Neural cell (in vitro differentiated cells): ENCODE results near the gene N4BP2L1. TPM values are rescaled to one million over a fixed set of nuclear protein-coding genes. Genes with fewer than 3 reads are reported as not detected.

Experiments
- H2AFZ ChIP-seq: fragments of 200-600, 300-800 bp; sonication (generic), shearing (Covaris generic); 2 replicates; pipeline ENCODE4 v1.6.0; 2014; ENCODE audit warnings: low read depth, mild to moderate bottlenecking, antibody characterized with exemption, low read length, moderate library complexity
- H3F3A ChIP-seq: fragments of 200-600 bp; shearing (Covaris generic); 2 replicates; pipeline ENCODE4 v1.6.1; 2016; ENCODE audit warnings: mild to moderate bottlenecking, moderate library complexity, mixed read lengths, antibody characterized with exemption, low read length; ENCODE audit not compliant: insufficient read depth, poor library complexity, severe bottlenecking
- H3K27ac ChIP-seq: fragments of 200-600, 300-800 bp; sonication (generic), shearing (Covaris generic); 2 replicates; pipeline ENCODE4 v1.5.1; 2014; ENCODE audit warnings: mild to moderate bottlenecking, low read length, moderate library complexity
- H3K27me3 ChIP-seq: fragments of 300-800, 200-600 bp; sonication (generic), shearing (Covaris generic); 2 replicates; pipeline ENCODE4 v1.6.0; 2014; ENCODE audit warnings: mild to moderate bottlenecking, low read depth, low read length, moderate library complexity; ENCODE audit not compliant: insufficient read depth
- H3K36me3 ChIP-seq: fragments of 300-800, 200-600 bp; sonication (generic), shearing (Covaris generic); 2 replicates; pipeline ENCODE4 v1.5.1; 2014; ENCODE audit warnings: mild to moderate bottlenecking, antibody characterized with exemption, low read length, moderate library complexity; ENCODE audit not compliant: insufficient read depth
- H3K4me2 ChIP-seq: fragments of 300-800, 200-600 bp; sonication (generic), shearing (Covaris generic); 2 replicates; pipeline ENCODE4 v1.6.0; 2014; ENCODE audit warnings: mild to moderate bottlenecking, low read length
- H3K4me3 ChIP-seq: fragments of 300-800, 200-600 bp; sonication (generic), shearing (Covaris generic); 2 replicates; pipeline ENCODE4 v1.5.1; 2014; ENCODE audit warnings: mild to moderate bottlenecking, low read length, moderate library complexity
- H3K79me2 ChIP-seq: fragments of 200-600 bp; shearing (Covaris generic); replicated peaks from 2 replicates; pipeline ENCODE4 v1.6.0; 2014; ENCODE audit warnings: mild to moderate bottlenecking, low read length, moderate library complexity; ENCODE audit not compliant: insufficient read depth
- H3K9ac ChIP-seq: fragments of 300-800, 200-600 bp; sonication (generic), shearing (Covaris generic); 2 replicates; pipeline ENCODE4 v1.6.1; 2016; ENCODE audit warnings: mild to moderate bottlenecking, low read length, mixed read lengths
- H3K9me2 ChIP-seq: fragments of 200-600 bp; shearing (Covaris generic); 2 replicates; pipeline ENCODE4 v1.6.1; 2016; ENCODE audit warnings: mild to moderate bottlenecking, low read length, mixed read lengths; ENCODE audit not compliant: insufficient read depth
- H3K9me3 ChIP-seq: fragments of 200-600, 300-800 bp; sonication (generic), shearing (Covaris generic); 2 replicates; pipeline ENCODE4 v1.6.1; 2016; ENCODE audit warnings: mild to moderate bottlenecking, mixed run types, low read length, moderate library complexity, mixed read lengths
- H4K20me1 ChIP-seq: fragments of 200-600 bp; shearing (Covaris generic); 2 replicates; pipeline ENCODE4 v1.6.1; 2016; ENCODE audit warnings: mild to moderate bottlenecking, mixed run types; ENCODE audit not compliant: insufficient read depth
- EP300 ChIP-seq: fragments of 450-650 bp; conservative IDR thresholded peaks from 2 replicates; pipeline ENCODE4 v1.6.1; 2014; ENCODE audit warnings: antibody characterized with exemption, mild to moderate bottlenecking, moderate library complexity; ENCODE audit not compliant: poor library complexity, severe bottlenecking
- EZH2 ChIP-seq: fragments of 200-600, 300-800 bp; shearing (Covaris generic), sonication (generic); IDR thresholded peaks from 2 replicates; pipeline ENCODE4 v1.6.1; 2014; ENCODE audit warnings: antibody characterized with exemption, low read length, borderline replicate concordance, mild to moderate bottlenecking; ENCODE audit not compliant: insufficient read depth, poor library complexity, severe bottlenecking
- MXI1 ChIP-seq: fragments of 450-650 bp; conservative IDR thresholded peaks from 2 replicates; pipeline ENCODE4 v1.6.1; 2014; ENCODE audit warnings: antibody characterized with exemption, mild to moderate bottlenecking; ENCODE audit not compliant: poor library complexity, severe bottlenecking
- POLR2AphosphoS5 ChIP-seq: IDR thresholded peaks from 2 replicates; pipeline ENCODE4 v1.6.1; 2012
- RAD21 ChIP-seq: fragments of 450-650 bp; conservative IDR thresholded peaks from 2 replicates; pipeline ENCODE4 v1.6.1; 2014; ENCODE audit warnings: antibody characterized with exemption, mild to moderate bottlenecking, moderate library complexity
- SMC3 ChIP-seq: fragments of 450-650 bp; conservative IDR thresholded peaks from 2 replicates; pipeline ENCODE4 v1.6.1; 2014; ENCODE audit warnings: antibody characterized with exemption, mild to moderate bottlenecking, moderate library complexity; ENCODE audit not compliant: poor library complexity
- TAF1 ChIP-seq: IDR thresholded peaks from 2 replicates; pipeline ENCODE4 v1.6.1; 2012; ENCODE audit warnings: low read depth
- polyA plus RNA-seq: library from polyadenylated mRNA; depleted of rRNA; stranded (reverse); fragments of >200 nt; gene quantifications from 2 replicates; pipeline ENCODE4 v1.2.3, GENCODE V29; 2014
- TF ChIP-seq, protein P1 (sequence below): IDR thresholded peaks from 2 replicates; pipeline ENCODE4 v1.6.1; 2012; ENCODE audit warnings: borderline replicate concordance
- TF ChIP-seq, protein P2 (sequence below): fragments of 450-650 bp; IDR thresholded peaks from 2 replicates; pipeline ENCODE4 v1.5.1; 2014; ENCODE audit warnings: antibody characterized with exemption, mild to moderate bottlenecking, moderate library complexity; ENCODE audit not compliant: poor library complexity, severe bottlenecking

The N4BP2L1 gene
- polyA plus RNA-seq, 1 donor from 2014 or later, result 6.1 TPM

DNA sequence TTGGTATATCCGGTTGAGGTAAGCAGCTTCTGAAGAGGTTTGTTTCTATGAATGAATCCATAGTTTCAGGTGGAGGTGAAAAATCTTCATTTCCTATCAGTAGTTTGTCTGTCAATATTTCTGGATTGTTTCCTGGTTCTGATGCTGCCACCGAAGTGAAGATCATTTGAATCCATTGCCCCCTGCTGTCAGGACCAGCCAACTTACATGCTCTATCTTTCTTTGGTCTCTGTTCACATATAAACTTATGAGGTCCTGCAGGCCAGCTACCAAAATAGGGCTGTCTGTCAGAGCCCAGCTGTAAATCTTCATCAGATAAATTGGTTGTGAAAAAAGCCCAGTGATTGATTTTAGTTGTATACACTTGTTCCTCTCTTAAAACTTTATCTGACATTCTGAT lies 15.2 kb upstream of the N4BP2L1 start (continued):
- TF ChIP-seq, protein P1, sequence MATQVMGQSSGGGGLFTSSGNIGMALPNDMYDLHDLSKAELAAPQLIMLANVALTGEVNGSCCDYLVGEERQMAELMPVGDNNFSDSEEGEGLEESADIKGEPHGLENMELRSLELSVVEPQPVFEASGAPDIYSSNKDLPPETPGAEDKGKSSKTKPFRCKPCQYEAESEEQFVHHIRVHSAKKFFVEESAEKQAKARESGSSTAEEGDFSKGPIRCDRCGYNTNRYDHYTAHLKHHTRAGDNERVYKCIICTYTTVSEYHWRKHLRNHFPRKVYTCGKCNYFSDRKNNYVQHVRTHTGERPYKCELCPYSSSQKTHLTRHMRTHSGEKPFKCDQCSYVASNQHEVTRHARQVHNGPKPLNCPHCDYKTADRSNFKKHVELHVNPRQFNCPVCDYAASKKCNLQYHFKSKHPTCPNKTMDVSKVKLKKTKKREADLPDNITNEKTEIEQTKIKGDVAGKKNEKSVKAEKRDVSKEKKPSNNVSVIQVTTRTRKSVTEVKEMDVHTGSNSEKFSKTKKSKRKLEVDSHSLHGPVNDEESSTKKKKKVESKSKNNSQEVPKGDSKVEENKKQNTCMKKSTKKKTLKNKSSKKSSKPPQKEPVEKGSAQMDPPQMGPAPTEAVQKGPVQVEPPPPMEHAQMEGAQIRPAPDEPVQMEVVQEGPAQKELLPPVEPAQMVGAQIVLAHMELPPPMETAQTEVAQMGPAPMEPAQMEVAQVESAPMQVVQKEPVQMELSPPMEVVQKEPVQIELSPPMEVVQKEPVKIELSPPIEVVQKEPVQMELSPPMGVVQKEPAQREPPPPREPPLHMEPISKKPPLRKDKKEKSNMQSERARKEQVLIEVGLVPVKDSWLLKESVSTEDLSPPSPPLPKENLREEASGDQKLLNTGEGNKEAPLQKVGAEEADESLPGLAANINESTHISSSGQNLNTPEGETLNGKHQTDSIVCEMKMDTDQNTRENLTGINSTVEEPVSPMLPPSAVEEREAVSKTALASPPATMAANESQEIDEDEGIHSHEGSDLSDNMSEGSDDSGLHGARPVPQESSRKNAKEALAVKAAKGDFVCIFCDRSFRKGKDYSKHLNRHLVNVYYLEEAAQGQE, result no peak
- no peak for TF ChIP-seq RAD21
- TF ChIP-seq POLR2AphosphoS5, result no peak
- TF ChIP-seq TAF1, result no peak
- TF ChIP-seq MXI1, result no peak

DNA sequence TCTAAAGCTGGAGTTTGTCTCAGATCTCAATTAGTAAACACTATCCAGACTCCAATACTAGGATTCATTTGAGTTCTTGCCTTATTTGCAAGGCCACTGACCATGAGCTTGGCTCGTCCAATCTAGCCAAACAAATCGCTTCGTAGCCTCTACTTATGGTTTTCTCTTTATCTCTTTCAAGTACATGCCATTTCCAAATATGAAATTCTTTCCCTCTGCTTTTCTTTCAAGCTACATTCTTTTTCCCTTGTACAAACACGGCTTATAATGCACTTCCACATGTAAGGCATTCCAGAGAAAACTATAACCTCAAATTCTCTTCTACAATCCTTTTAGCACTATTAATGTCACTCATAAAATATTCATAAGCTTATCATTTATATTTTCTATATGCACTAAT lies 10.9 kb upstream of the N4BP2L1 start:
- Histone ChIP-seq H3K79me2 (no peaks in the 10 kb centered on the region), H4K20me1 (no peaks in the 10 kb centered on the region), H3K9me3 (no peaks in the 10 kb centered on the region), H3K27me3 (no peaks in the 10 kb centered on the region), H3K4me3 (no peak overlapping the region), H3K27ac (no peak overlapping the region), H3F3A (no peaks in the 10 kb centered on the region), H3K4me2 (no peak overlapping the region), H3K9ac (no peak overlapping the region), H3K9me2 (no peaks in the 10 kb centered on the region), H3K36me3 (no peaks in the 10 kb centered on the region), H2AFZ (no peak overlapping the region)
- TF ChIP-seq MXI1 (no peak), RAD21 (no peak), TAF1 (no peak), SMC3 (no peak), POLR2AphosphoS5 (no peak), EZH2 (no peak), EP300 (no peak)
- TF ChIP-seq, protein P1, result no peak
- TF ChIP-seq, protein P2, sequence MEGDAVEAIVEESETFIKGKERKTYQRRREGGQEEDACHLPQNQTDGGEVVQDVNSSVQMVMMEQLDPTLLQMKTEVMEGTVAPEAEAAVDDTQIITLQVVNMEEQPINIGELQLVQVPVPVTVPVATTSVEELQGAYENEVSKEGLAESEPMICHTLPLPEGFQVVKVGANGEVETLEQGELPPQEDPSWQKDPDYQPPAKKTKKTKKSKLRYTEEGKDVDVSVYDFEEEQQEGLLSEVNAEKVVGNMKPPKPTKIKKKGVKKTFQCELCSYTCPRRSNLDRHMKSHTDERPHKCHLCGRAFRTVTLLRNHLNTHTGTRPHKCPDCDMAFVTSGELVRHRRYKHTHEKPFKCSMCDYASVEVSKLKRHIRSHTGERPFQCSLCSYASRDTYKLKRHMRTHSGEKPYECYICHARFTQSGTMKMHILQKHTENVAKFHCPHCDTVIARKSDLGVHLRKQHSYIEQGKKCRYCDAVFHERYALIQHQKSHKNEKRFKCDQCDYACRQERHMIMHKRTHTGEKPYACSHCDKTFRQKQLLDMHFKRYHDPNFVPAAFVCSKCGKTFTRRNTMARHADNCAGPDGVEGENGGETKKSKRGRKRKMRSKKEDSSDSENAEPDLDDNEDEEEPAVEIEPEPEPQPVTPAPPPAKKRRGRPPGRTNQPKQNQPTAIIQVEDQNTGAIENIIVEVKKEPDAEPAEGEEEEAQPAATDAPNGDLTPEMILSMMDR, result no peak
